ENCODE measurements around the gene RACGAP1.
"Not testable (repeated sequence)": the region's sequence is repeated elsewhere in the genome, so short reads cannot be mapped to it uniquely, and the experiment has no call there.

RACGAP1 gene

GRCh38 chr12:50055831-50056638, 30.7 kb upstream of the RACGAP1 start:
- peak; percentile 43 for DNase-seq

GRCh38 chr12:50053583-50053982, 28.3 kb upstream of the RACGAP1 start:
- no peak for DNase-seq

GRCh38 chr12:50052964-50053363, 27.7 kb upstream of the RACGAP1 start:
- DNase-seq: no peak

- no peak for DNase-seq
Observed at GRCh38 chr12:50052544-50052943, 27.2 kb upstream of the RACGAP1 start.

GRCh38 chr12:50051101-50051806, 26.0 kb upstream of the RACGAP1 start:
- DNase-seq: no peak

GRCh38 chr12:50050410-50051098, 25.3 kb upstream of the RACGAP1 start:
- DNase-seq: no peak

GRCh38 chr12:50050119-50050385, 24.8 kb upstream of the RACGAP1 start:
- no peak for DNase-seq

GRCh38 chr12:50049254-50050118, 24.2 kb upstream of the RACGAP1 start:
- DNase-seq: no peak

GRCh38 chr12:50047693-50048250, 22.5 kb upstream of the RACGAP1 start:
- no peak for DNase-seq

GRCh38 chr12:50043854-50044253, 18.6 kb upstream of the RACGAP1 start:
- no peak for DNase-seq

- no peak for DNase-seq
Observed at GRCh38 chr12:50043308-50043707, 18.0 kb upstream of the RACGAP1 start.

- DNase-seq: no peak
Observed at GRCh38 chr12:50042693-50043092, 17.4 kb upstream of the RACGAP1 start.

GRCh38 chr12:50041962-50042361, 16.7 kb upstream of the RACGAP1 start:
- no peak for DNase-seq

GRCh38 chr12:50041062-50041860, 16.0 kb upstream of the RACGAP1 start:
- no peak for DNase-seq

GRCh38 chr12:50040657-50041056, 15.4 kb upstream of the RACGAP1 start:
- no peak for DNase-seq

- peak; percentile 72 for DNase-seq
Observed at GRCh38 chr12:50039151-50039835, 14.0 kb upstream of the RACGAP1 start.

- no peak for DNase-seq
Observed at GRCh38 chr12:50038336-50038735, 13.0 kb upstream of the RACGAP1 start.

GRCh38 chr12:50032854-50033581, 7.7 kb upstream of the RACGAP1 start:
- DNase-seq: no peak

- no peak for DNase-seq
Observed at GRCh38 chr12:50032515-50032853, 7.2 kb upstream of the RACGAP1 start.

GRCh38 chr12:50030449-50030848, 5.2 kb upstream of the RACGAP1 start:
- not testable (repeated sequence) for DNase-seq

- no peak for DNase-seq
Observed at GRCh38 chr12:50026691-50027090, 1.4 kb upstream of the RACGAP1 start.

All from activated CD4-positive, alpha-beta T cell treated with anti-CD3 and anti-CD28 coated beads for 1 hour (primary cell).